ENCODE measurements around the gene UBN1. TPM values are rescaled to one million over a fixed set of nuclear protein-coding genes. Genes with fewer than 3 reads are reported as not detected.

UBN1 gene
- total RNA-seq, 2 donors from 2014 or later: 28.0 to 33.6 TPM

- intact Hi-C loops (cut with DNase I): no loop called here
- ATAC-seq (no peak), DNase-seq (no peak)
These were observed 29.5 kb downstream of the UBN1 start for GRCh38 chr16:4876646-4877379.

GRCh38 chr16:4877380-4877685, 30.1 kb downstream of the UBN1 start:
- no peak for ATAC-seq
- DNase-seq: no peak
- intact Hi-C loops (cut with DNase I): no loop called here

- DNase-seq: no peak
- intact Hi-C loops (cut with DNase I): no loop called here
- no peak for ATAC-seq
These were observed 31.8 kb downstream of the UBN1 start for GRCh38 chr16:4879049-4879448.

GRCh38 chr16:4880006-4880580, 32.8 kb downstream of the UBN1 start:
- DNase-seq (no peak), ATAC-seq (no peak)
- intact Hi-C loops (cut with DNase I): loop anchor here in 1 of 2 donors (10.0 kb wide), 1 partner anchor 55 kb away; the partner anchor contains the start of gene PPL

GRCh38 chr16:4882000-4882632, 34.8 kb downstream of the UBN1 start:
- intact Hi-C loops (cut with DNase I): loop anchor here in 1 of 2 donors (10.0 kb wide), 1 partner anchor 53 kb away; the partner anchor contains the start of gene PPL
- ATAC-seq: peak in 1 of 2 donors; percentile 4
- no peak for DNase-seq

- DNase-seq (peak; percentile 58), ATAC-seq (peak; percentile 60 to 79)
- intact Hi-C loops (cut with DNase I): loop anchor here in 1 of 2 donors (10.0 kb wide), 1 partner anchor 52 kb away; the partner anchor contains the start of gene PPL
These were observed 35.5 kb downstream of the UBN1 start for GRCh38 chr16:4882633-4883285.

GRCh38 chr16:4883501-4883900, 36.2 kb downstream of the UBN1 start:
- DNase-seq (no peak), ATAC-seq (no peak)
- intact Hi-C loops (cut with DNase I): loop anchor here in 1 of 2 donors (10.0 kb wide), 1 partner anchor 51 kb away; the partner anchor contains the start of gene PPL

GRCh38 chr16:4884209-4884608, 36.9 kb downstream of the UBN1 start:
- ATAC-seq (no peak), DNase-seq (no peak)
- intact Hi-C loops (cut with DNase I): loop anchor here in 1 of 2 donors (10.0 kb wide), 1 partner anchor 51 kb away; the partner anchor contains the start of gene PPL

- intact Hi-C loops (cut with DNase I): loop anchor here in 1 of 2 donors (10.0 kb wide), 1 partner anchor 50 kb away; the partner anchor contains the start of gene PPL
- DNase-seq: no peak
- no peak for ATAC-seq
These were observed 37.9 kb downstream of the UBN1 start for GRCh38 chr16:4884972-4885874.

- DNase-seq (no peak), ATAC-seq (no peak)
- intact Hi-C loops (cut with DNase I): loop anchor here in 1 of 2 donors (10.0 kb wide), 1 partner anchor 49 kb away; the partner anchor contains the start of gene PPL
These were observed 38.9 kb downstream of the UBN1 start for GRCh38 chr16:4886151-4886550.

GRCh38 chr16:4888428-4889135, 41.3 kb downstream of the UBN1 start:
- intact Hi-C loops (cut with DNase I): loop anchor here in 1 of 2 donors (10.0 kb wide), 1 partner anchor 46 kb away; the partner anchor contains the start of gene PPL
- DNase-seq (no peak), ATAC-seq (no peak)

- intact Hi-C loops (cut with DNase I): no loop called here
- DNase-seq (no peak), ATAC-seq (no peak)
These were observed 42.7 kb downstream of the UBN1 start for GRCh38 chr16:4890026-4890425.

GRCh38 chr16:4890686-4891085, 43.4 kb downstream of the UBN1 start:
- ATAC-seq: no peak
- intact Hi-C loops (cut with DNase I): no loop called here

GRCh38 chr16:4891097-4891885, 44.0 kb downstream of the UBN1 start:
- ATAC-seq (no peak), DNase-seq (no peak)
- intact Hi-C loops (cut with DNase I): no loop called here

More at GRCh38 chr16:4890686-4891085, 43.4 kb downstream of the UBN1 start:
- DNase-seq: no peak

GRCh38 chr16:4891886-4892216, 44.6 kb downstream of the UBN1 start:
- ATAC-seq (no peak), DNase-seq (no peak)
- intact Hi-C loops (cut with DNase I): no loop called here

GRCh38 chr16:4892361-4893102, 45.3 kb downstream of the UBN1 start:
- ATAC-seq: peak; percentile 55 to 58
- no peak for DNase-seq

More at GRCh38 chr16:4892361-4893102, 45.3 kb downstream of the UBN1 start:
- intact Hi-C loops (cut with DNase I): no loop called here
